ENCODE measurements around the gene MYBPC2.
A peak's percentile ranks its signal among the peaks of the same experiment; 100 is the strongest.
"Not testable (repeated sequence)": the region's sequence is repeated elsewhere in the genome, so short reads cannot be mapped to it uniquely, and the experiment has no call there.

The MYBPC2 gene

DNA sequence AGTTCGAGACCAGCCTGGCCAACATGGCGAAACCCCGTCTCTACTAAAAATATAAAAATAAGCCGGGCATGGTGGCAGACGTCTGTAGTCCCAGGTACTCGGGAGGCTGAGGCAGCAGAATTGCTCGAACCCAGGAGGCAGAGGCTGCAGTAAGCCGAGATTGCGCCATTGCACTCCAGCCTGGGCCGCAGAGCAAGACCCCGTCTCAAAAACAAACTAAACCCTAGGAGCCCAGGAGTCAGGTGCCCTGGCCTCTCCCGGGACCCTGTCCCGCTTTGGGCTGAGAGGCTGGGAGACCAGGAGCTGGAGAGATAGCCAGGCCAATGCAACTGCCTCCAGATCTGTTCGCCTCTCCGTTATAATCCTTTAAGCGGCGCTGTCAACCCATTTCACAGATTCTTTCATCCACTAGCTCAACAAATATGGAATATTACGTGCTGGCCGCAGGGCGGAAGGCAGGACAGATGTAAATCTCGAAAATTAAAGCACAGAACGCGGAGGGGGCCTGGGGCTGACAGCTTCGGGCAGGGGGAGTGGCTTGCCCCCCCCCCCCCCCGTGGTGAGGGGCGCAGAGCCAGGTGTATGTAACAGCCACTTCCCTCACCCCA, 5.3 kb upstream of the MYBPC2 start:
- DNase-seq (ENCODE audit: low spot score) (no peak), FAIRE-seq (no peak)

DNA sequence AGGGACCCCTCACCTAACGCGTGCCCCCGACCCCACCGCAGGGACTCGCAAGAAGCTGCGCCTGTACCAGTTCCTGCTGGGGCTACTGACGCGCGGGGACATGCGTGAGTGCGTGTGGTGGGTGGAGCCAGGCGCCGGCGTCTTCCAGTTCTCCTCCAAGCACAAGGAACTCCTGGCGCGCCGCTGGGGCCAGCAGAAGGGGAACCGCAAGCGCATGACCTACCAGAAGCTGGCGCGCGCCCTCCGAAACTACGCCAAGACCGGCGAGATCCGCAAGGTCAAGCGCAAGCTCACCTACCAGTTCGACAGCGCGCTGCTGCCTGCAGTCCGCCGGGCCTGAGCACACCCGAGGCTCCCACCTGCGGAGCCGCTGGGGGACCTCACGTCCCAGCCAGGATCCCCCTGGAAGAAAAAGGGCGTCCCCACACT, 4.7 kb upstream of the MYBPC2 start:
- DNase-seq (ENCODE audit: low spot score) (no peak), FAIRE-seq (no peak)

DNA sequence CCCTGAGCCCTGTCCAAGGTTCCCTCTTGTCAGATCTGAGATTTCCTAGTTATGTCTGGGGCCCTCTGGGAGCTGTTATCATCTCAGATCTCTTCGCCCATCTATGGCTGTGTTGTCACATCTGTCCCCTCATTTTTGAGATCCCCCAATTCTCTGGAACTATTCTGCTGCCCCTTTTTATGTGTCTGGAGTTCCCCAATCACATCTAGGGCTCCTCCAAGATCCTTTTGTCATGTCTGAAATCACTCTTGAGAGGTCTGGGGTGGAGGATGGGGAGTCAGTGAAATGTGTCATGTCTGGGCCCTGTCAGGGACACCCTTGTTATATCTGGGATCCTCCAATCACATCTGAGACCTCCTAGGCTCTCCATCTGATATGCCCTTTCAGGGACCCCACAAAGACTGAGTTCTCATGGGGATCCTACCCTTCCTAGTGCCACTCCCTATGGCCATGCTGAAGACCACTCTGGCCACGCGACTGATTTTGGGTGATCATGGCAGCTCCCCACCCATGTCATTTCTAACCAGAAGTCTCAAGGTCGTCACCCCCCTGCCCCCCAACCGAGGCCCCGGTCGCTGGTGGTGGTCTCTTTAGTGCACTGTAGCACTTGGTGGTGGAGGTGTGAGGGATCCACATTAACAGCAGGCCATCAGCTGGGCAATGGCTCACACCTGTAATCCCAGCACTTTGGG, 3.8 kb upstream of the MYBPC2 start:
- FAIRE-seq, result no peak

DNA sequence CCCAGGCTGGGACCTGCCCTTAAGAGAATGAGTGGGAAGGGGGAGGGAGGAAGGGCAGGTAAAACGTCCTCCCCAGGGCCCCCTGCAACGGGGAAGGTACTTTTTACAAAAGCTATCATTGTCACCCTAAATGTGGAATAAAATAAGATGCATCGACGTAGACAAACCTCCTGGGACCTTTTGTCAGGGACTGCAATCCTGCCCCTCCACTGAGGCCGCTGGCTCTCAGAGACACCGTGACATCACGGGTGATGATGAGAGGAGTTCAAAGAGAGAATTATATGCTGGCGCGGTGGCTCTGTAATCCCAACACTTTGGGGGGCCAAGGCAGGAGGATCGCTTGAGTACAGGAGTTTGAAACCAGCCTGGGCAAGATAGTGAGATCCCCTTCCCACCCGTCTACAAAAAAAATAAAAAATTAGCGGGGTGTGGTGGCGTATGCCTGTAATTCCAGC, 1.8 kb upstream of the MYBPC2 start:
- FAIRE-seq (no peak), DNase-seq (ENCODE audit: low spot score) (no peak)

More for the DNA sequence above, 3.8 kb upstream of the MYBPC2 start:
- no peak for DNase-seq (ENCODE audit: low spot score)

DNA sequence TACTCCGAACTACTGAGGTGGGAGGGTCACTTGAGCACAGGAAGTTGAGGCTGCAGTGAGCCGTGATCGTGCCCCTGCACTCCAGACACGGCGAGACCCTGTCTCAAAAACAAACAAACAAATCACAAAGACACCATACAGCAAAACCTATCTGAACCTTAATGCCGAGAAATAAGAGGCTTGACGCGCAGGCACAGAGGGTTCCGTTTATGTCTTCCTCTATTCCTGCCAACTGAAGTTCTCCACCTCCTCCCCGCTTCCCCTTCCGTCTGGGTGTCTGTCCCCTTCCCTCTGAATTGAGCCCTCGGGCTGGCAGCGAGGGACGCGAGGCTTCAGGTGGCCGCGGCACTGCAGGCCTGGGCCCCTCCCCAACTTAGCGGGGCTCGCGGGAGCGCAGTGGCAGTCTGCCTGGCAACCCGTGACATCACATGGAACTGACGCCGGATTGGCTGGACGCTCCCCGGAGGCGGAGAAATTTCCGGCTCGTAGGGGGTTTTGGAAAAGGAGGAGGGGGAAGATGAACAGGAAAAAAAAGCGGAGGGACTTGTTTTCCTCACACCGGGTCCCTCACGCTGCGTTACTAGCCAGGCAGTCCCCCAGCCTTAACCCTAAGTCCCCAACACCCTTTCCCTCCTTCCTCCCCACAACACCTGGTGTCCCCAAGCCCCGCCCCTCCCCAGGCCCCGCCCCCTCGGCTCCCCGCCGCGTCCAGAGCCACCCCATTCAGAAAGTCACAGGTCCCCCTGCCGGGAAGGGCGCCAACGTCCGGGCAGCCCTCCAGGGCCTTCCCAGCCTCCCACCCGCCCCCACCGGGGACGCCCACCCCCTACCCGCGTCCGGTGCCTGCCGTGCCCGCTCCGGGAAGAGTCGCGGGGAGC, 1.1 kb upstream of the MYBPC2 start:
- FAIRE-seq (peak; percentile 30), DNase-seq (ENCODE audit: low spot score) (peak; percentile 93)

DNA sequence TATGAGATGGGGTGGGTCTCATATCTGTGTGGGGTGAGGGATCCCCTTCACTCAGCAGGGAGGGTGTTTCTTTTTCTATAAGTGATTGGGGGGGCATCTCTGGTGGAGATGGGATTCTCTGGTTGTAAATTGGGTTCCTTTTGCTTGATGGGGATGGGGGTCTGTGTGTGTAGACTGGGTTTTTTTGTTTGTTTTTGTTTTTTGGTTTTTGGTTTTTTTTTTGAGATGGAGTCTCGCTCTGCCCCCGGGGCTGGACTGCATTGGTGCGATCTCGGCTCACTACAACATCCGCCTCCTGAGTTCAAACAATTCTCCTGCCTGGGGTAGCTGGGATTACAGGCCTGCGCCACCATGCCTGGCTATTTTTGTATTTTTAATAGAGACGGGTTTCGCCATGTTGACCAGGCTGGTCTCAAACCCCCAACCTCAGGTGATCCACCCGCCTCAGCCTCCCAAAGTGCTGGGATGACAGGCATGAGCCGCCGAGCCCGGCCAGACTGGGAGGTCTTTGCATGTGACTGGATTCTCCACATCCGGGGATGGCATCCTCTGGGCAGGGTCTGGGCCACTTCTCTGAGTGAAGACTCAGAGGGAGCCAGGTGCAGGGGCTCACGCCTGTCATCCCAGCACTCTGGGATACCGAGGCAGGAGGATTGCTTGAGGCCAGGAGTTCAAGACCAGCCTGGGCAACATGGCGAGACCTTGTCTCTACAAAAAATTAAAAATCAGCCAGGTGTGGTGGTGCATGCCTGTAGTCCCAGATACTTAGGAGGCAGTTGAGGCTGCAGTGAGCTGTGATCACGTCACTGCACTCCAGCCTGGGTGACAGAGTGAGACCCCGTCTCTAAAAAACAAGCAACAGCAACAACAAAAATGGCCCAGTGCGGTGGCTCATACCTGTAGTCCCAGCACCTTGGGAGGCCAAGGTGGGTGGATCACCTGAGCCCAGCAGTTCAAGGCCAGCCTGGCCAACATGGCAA, 799 bp downstream of the MYBPC2 start:
- no peak for DNase-seq (ENCODE audit: low spot score)
- FAIRE-seq, result no peak

DNA sequence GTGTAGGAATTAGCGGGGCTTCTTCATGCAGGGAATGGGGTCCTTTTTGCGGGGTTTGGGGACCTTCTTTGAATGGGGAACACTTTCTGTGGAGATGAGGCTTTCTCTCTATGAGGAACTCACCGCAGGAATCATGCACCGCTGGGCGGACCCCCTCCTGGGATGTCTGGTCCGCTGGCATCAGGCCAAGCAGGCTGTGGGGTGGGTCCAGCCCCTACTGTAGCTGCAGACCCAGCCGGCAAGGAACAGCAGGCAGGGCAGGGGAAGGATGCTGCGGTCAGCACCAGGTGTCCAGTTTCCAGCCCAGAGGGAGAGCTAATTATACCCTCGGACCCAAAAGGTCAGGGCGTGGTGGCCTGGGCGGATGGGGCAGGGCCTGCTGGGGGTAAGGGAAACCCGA, 1.8 kb downstream of the MYBPC2 start:
- no peak for FAIRE-seq
- DNase-seq (ENCODE audit: low spot score), result no peak

DNA sequence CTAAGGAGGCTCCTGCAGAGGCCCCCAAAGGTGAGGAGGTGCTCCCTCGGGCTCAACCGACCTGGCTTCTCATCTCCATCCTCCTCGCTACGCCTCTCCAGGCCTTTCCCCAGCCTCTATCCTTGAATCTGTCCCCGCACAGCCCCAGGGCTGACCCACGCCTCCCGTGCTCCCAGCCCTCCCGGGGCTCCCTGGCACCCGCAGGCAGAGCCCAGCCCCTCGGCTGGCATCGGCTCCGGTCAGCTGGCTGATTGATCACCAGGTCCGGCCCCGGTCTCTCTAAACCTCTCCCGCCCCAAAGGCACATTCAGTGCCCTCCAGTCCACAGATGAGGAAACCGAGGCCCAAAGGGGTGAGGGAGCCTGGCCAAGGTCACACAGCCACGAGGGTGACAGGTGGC, 2.5 kb downstream of the MYBPC2 start:
- no peak for DNase-seq (ENCODE audit: low spot score)
- FAIRE-seq, result no peak

DNA sequence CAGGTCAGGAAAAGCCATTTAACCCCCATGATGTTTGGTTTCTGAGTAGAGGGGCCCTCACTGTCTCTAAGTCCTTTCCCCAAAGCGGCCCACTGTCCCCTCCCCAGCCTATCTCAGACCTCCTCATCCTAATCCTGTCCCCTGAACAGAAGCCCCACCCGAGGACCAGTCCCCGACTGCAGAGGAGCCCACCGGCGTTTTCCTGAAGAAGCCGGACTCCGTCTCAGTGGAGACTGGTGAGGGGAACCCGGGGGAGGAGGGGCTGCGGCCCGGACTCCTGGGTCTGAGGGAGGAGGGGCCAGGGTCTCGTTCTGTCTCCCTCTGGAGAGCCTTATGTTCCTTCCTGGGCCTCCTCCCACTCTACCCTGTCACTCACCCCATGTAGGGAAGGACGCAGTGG, 2.9 kb downstream of the MYBPC2 start:
- DNase-seq (ENCODE audit: low spot score) (no peak), FAIRE-seq (no peak)

DNA sequence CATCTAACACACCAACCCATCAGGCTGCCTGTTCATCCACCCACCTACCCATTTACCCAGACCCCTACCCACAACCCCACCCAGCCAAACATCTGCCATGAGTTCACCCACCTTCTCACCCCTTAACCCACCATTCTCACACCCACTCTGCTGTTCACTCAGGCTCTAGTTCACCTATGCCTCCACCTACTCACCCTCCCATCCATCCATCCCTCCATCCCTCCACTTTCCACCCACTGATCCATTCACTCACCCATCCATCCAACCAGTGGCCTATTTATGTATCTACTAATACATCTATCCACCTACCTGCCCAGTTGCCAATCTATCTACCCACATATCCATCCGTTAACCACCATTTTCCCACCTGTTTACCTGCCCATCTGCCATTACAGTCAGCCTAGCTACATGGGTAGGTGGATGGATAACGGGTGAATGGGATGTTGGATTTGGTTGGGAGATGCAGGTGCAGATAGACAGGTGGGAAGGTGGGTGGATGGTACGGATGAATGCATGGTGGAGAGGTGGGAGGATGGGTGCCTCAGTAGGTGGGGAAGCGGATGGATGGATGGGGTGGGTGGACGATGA, 5.3 kb downstream of the MYBPC2 start:
- no peak for DNase-seq (ENCODE audit: low spot score)
- peak; percentile 13 for FAIRE-seq

DNA sequence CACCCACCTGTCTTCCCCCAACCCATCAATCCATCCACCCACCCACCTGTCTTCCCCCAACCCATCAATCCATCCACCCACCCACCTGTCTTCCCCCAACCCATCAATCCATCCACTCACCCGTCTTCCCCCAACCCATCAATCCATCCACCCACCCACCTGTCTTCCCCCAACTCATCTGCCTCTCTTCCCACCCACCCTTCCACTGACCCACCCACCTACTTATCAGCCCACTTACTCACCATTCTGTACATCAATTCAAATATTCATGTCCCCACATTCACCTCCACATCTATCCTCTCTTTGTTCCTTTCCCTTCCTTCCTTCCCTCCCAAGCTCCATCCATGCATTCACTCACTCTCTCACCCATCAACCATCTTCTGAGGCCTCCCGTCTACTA, 6.4 kb downstream of the MYBPC2 start:
- DNase-seq (ENCODE audit: low spot score); FAIRE-seq: not testable (repeated sequence)

DNA sequence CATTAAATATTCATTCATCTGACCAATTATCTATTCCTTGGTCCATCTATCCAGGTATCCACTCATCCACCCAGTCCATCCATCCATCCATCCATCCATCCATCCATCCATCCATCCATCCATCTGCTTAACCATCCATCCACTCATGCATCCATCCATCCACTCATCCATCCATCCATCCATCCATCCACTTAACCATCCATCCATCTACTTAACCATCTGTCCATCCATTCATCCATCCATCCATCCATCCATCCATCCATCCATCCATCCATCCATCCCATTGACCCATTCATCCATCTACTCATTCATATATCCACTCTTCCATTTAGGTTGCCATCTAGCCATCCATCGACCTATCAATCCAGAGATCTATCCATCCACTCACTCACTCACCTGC, 11.4 kb downstream of the MYBPC2 start:
- no peak for FAIRE-seq

DNA sequence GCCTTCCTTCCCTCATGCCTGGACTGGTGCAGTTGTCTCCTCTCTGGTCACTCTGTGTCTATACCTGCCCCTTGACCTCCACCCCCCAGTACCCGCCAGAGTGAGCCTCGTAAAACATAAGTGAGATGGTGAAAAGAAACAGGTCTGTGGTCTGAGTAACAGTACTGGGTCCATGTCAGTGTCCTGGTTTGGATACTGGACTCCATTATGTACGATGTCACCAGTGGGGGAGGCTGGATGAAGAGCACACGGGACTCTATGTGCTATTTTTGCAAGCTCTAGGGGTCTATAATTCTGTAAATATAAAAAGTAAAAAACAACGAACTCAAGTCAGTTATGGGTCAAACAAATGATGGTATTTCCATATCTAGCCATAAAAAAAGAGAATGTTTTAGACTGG, 14.4 kb downstream of the MYBPC2 start:
- DNase-seq (ENCODE audit: low spot score) (no peak), FAIRE-seq (no peak)

More for the DNA sequence above, 11.4 kb downstream of the MYBPC2 start:
- no peak for DNase-seq (ENCODE audit: low spot score)

DNA sequence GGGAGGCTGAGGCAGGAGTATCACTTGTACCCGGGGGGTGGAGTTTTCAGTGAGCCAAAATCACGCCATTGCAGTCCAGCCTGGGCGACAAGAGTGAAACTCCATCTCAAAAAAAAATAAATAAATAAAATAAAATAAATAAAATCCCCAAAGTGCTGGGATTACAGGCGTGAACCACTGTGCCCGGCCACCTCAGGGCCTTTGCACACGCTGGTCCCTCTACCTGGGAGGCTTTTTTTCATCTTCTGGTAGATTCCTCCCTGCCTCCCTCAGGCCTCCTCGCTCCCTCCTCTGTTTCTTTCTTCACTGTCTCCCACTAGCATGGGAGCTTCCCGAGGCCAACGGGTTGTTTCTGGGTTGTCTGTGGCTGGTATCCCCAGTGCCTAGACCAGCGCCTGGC, 15.1 kb downstream of the MYBPC2 start:
- FAIRE-seq (no peak), DNase-seq (ENCODE audit: low spot score) (no peak)

DNA sequence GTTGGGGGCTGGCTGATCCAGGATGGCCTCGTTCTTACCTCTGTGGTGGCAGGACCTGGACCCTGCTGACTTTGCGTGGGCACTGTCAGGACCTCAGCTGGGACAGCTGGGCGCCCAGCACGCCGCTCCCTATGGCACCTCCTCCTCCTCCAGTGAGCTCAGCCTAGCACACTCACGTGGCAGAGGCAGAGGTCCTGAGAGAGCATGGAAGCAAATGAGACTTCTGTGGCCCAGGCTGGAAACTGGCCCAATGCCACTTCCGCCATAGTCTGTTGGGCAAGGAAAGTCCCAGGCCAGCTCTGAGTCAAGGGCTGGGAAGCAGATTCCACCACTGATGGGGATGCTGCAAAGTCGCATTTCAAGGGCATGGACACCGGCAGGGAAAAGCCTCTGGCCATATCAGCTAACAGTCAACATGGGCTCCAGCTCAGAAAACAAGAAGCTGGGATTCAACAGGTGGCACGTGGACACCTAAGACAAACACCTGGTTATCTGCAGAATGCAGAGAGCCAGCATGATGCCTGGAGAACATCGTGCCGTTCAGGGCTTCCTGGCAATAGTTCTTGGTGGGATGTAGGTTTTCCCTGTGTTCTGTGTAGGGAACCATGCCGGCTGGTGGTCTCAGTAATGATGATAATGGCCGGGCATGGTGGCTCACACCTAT, 16.7 kb downstream of the MYBPC2 start:
- DNase-seq (ENCODE audit: low spot score) (no peak), FAIRE-seq (no peak)

DNA sequence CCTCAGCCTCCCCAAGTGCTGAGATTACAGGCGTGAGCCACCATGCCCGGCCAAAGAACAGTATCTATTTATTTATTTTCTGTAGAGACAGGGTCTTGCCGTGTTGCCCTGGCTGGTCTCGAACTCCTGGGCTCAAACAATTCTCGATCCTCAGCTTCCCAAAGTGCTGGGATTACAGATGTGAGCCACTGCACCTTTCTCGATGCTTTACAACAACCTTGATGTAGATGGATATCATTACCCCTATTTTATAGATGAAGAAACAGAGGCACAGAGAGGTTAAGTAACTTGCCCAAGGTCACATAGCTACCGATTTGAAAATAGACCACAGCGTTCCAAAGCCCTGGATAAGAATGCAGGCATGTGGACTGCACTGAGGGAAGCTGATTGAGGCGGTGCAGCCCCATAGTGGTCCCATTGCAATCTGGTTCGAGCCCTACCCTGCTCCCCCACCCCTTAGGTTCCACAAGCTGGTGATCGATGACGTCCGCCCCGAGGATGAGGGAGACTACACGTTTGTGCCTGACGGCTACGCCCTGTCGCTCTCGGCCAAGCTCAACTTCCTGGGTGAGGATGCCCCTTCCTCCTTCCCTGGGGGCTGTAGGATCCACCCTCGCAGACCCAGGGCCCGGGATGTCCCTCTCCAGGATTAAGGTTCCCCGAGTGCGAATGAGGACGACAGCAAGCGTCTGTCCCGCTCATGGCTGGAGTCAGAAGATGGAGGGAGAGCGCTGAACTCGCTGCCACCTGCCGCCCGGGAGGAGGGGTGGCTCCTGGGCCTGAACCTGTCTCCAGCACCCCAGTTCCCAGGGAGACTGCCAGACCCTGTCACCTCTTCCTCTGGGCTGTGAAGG, 17.9 kb downstream of the MYBPC2 start:
- no peak for FAIRE-seq

DNA sequence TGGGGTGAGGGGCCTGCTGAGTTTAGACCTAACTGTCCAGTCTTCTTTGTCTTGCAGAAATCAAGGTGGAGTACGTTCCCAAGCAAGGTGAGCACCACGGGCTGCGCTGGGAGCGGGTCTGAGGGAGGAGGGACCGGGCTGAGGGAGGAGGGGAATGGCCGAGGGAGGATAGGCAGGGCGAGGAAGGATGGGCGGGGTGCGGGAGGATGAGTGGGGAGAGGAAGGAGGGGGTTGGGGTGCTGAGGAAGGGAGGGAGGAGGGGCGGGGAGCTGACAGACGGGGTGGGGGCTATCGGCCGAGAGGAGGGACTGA, 18.5 kb downstream of the MYBPC2 start:
- no peak for FAIRE-seq

More for the DNA sequence above, 17.9 kb downstream of the MYBPC2 start:
- no peak for DNase-seq (ENCODE audit: low spot score)

DNA sequence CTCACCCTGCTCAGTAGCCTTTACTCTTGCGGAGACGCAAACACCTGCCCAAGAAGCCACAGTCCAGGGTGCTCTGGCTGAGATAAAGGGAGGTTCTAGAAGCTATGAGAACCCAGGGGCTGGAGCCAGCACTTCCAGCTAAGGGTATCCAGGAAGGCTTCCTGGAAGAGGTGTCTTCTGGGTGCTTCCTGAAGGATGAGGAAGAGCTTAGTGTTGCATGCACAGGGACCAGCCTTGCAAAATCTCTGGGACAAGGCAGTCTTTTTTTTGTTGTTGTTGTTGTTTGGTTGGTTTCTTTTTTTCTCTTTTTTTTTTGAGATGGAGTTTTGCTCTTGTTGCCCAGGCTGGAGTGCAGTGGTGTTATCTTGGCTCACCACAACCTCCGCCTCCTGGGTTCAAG, 20.6 kb downstream of the MYBPC2 start:
- no peak for FAIRE-seq
- no peak for DNase-seq (ENCODE audit: low spot score)

More for the DNA sequence above, 18.5 kb downstream of the MYBPC2 start:
- DNase-seq (ENCODE audit: low spot score), result no peak

DNA sequence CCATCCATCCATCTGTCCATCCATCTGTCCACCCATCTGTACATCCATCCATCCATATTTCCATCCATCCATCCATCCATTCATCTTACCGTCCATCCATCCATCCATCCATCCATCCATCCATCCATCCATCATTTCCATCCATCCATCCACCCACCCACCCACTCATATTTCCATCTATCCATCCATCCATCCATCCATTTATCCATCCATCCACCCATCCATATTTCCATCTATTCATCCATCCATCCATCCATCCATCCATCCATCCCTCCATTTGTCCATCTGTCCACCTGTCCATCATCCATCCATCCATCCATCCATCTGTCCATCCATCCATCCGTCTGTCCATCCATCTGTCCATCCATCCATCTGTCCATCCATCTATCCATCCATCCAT, 23.3 kb downstream of the MYBPC2 start:
- no peak for DNase-seq (ENCODE audit: low spot score)
- FAIRE-seq, result no peak

Measured in urothelium cell line (cell line).